HUDEP-2 (cell line): ENCODE data around the gene DSG2.
A peak's percentile ranks its signal among the peaks of the same experiment; 100 is the strongest.
"Not testable (repeated sequence)": the region's sequence is repeated elsewhere in the genome, so short reads cannot be mapped to it uniquely, and the experiment has no call there.

ENCODE experiments used
- DNase-seq, 76 experiments: peaks; one replicate each; lab custom pipeline; 2025; ENCODE audit not compliant: unreplicated experiment in 76 of 76; lab: John Stamatoyannopoulos, UW

Gene DSG2

GRCh38 chr18:31498574-31499524 lies 872 bp downstream of the DSG2 start:
- DNase-seq = peak in 4 of 76 experiments; percentile 5 to 46 (median 17)

- DNase-seq = peak in 2 of 76 experiments; percentile 14 to 28
Measured at GRCh38 chr18:31500051-31500688, 2.2 kb downstream of the DSG2 start.

- no peak for DNase-seq
Measured at GRCh38 chr18:31503011-31503410, 5.0 kb downstream of the DSG2 start.

GRCh38 chr18:31504455-31505147 lies 6.6 kb downstream of the DSG2 start:
- no peak for DNase-seq

- no peak for DNase-seq
Measured at GRCh38 chr18:31505156-31505555, 7.2 kb downstream of the DSG2 start.

GRCh38 chr18:31506024-31506742 lies 8.2 kb downstream of the DSG2 start:
- DNase-seq = peak in 1 of 76 experiments; percentile 4

- not testable (repeated sequence) for DNase-seq
Measured at GRCh38 chr18:31507124-31507523, 9.1 kb downstream of the DSG2 start.

GRCh38 chr18:31508781-31509180 lies 10.8 kb downstream of the DSG2 start:
- no peak for DNase-seq

- no peak for DNase-seq
Measured at GRCh38 chr18:31509571-31509970, 11.6 kb downstream of the DSG2 start.

GRCh38 chr18:31510319-31510718 lies 12.3 kb downstream of the DSG2 start:
- no peak for DNase-seq

GRCh38 chr18:31511098-31511497 lies 13.1 kb downstream of the DSG2 start:
- peak in 43 of 76 experiments; percentile 2 to 75 (median 26) for DNase-seq

- DNase-seq = no peak
Measured at GRCh38 chr18:31512203-31512764, 14.3 kb downstream of the DSG2 start.

- DNase-seq = no peak
Measured at GRCh38 chr18:31513189-31513935, 15.4 kb downstream of the DSG2 start.

- no peak for DNase-seq
Measured at GRCh38 chr18:31516437-31516836, 18.5 kb downstream of the DSG2 start.

- DNase-seq = no peak
Measured at GRCh38 chr18:31526374-31526773, 28.4 kb downstream of the DSG2 start.

GRCh38 chr18:31533236-31533635 lies 35.3 kb downstream of the DSG2 start:
- no peak for DNase-seq

GRCh38 chr18:31538837-31539236 lies 40.9 kb downstream of the DSG2 start:
- DNase-seq = no peak

GRCh38 chr18:31546476-31546875 lies 48.5 kb downstream of the DSG2 start:
- no peak for DNase-seq

- DNase-seq = no peak
Measured at GRCh38 chr18:31548853-31549252, 50.9 kb downstream of the DSG2 start.

- no peak for DNase-seq
Measured at GRCh38 chr18:31549416-31549815, 51.4 kb downstream of the DSG2 start.
